OCI-LY7 (cell line): ENCODE data around the gene DNAJC6.

ENCODE experiments used
- CTCF ChIP-seq: fragments of 200-600 bp; sonication (generic); conservative IDR thresholded peaks from 2 replicates; pipeline ENCODE4 v1.5.1; 2014; ENCODE audit warnings: mild to moderate bottlenecking, antibody characterized with exemption, low read length, moderate library complexity, mixed read lengths
- EZH2phosphoT487 ChIP-seq: fragments of 200-600 bp; sonication (generic); IDR thresholded peaks from 2 replicates; pipeline ENCODE4 v1.6.1; 2018; ENCODE audit warnings: low read depth, borderline replicate concordance, mild to moderate bottlenecking, mixed run types, antibody characterized with exemption, low read length, moderate library complexity, mixed read lengths

- no peak for TF ChIP-seq CTCF
- no peak for TF ChIP-seq EZH2phosphoT487
These were observed 33.0 kb upstream of the DNAJC6 start for GRCh38 chr1:65276197-65276939.
